Measurements from ENCODE around the gene SMAGP. TPM values are rescaled to one million over a fixed set of nuclear protein-coding genes. Genes with fewer than 3 reads are reported as not detected.
"Not testable (repeated sequence)": the region's sequence is repeated elsewhere in the genome, so short reads cannot be mapped to it uniquely, and the experiment has no call there.

The SMAGP gene
- total RNA-seq, 3 donors from 2014 or later, result 35.0 to 88.6 (median 85.6) TPM

DNA sequence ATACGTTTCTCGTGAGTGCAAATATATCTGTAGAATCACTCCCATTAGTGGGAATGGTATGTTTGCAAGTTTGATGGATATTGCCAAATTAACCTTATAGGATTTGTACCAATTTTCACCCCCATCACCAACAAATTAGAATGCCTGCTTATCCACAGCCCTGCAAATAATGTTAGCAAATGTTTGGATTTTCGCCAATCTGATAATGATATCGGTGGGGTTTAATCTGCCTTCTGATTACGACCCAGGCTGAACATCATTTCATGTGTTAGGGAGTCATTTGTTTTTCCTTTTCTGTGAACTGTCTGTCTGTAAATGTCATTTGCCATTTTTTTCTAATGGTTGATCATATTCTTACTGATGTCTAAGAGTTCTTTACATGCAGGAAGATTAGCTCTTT, 35.7 kb downstream of the SMAGP start:
- intact Hi-C loops (cut with DNase I, micrococcal nuclease), result no loop called here
- no peak for DNase-seq
- TF ChIP-seq, protein P1, sequence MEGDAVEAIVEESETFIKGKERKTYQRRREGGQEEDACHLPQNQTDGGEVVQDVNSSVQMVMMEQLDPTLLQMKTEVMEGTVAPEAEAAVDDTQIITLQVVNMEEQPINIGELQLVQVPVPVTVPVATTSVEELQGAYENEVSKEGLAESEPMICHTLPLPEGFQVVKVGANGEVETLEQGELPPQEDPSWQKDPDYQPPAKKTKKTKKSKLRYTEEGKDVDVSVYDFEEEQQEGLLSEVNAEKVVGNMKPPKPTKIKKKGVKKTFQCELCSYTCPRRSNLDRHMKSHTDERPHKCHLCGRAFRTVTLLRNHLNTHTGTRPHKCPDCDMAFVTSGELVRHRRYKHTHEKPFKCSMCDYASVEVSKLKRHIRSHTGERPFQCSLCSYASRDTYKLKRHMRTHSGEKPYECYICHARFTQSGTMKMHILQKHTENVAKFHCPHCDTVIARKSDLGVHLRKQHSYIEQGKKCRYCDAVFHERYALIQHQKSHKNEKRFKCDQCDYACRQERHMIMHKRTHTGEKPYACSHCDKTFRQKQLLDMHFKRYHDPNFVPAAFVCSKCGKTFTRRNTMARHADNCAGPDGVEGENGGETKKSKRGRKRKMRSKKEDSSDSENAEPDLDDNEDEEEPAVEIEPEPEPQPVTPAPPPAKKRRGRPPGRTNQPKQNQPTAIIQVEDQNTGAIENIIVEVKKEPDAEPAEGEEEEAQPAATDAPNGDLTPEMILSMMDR (IDR thresholded peaks at IDR 0.05), result no peak
- Histone ChIP-seq H3K4me3 (no peak overlapping the region), H3K4me1 (ENCODE audit: low read depth) (no peaks in the 10 kb centered on the region), H3K36me3 (ENCODE audit: low read depth) (no peaks in the 10 kb centered on the region), H3K9me3 (no peaks in the 10 kb centered on the region)
- ATAC-seq, result no peak

DNA sequence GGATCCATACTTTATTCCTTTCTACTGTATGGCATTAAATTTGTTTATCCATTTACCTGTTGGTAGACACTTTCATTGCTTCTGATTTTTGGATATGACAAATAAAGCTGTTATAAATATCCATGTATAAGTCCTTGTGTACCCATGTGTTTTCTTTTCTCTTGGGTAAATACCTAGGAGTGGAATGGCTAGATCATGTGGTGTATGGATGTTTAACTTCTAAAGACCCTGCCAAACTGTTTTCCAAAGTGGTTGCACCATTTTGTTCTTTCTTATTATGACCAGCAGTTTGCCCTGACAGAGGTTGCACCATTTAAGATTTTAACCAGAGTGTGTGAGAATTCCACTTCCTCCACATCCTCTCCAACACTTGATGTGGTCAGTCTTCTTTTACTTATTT, 37.6 kb downstream of the SMAGP start:
- intact Hi-C loops (cut with DNase I, micrococcal nuclease), result no loop called here
- Histone ChIP-seq H3K4me1 (ENCODE audit: low read depth) (no peaks in the 10 kb centered on the region), H3K4me3 (no peak overlapping the region), H3K9me3 (no peaks in the 10 kb centered on the region), H3K36me3 (ENCODE audit: low read depth) (no peaks in the 10 kb centered on the region)
- TF ChIP-seq, protein P1 (IDR thresholded peaks at IDR 0.05), result no peak
- no peak for DNase-seq
- ATAC-seq, result no peak

DNA sequence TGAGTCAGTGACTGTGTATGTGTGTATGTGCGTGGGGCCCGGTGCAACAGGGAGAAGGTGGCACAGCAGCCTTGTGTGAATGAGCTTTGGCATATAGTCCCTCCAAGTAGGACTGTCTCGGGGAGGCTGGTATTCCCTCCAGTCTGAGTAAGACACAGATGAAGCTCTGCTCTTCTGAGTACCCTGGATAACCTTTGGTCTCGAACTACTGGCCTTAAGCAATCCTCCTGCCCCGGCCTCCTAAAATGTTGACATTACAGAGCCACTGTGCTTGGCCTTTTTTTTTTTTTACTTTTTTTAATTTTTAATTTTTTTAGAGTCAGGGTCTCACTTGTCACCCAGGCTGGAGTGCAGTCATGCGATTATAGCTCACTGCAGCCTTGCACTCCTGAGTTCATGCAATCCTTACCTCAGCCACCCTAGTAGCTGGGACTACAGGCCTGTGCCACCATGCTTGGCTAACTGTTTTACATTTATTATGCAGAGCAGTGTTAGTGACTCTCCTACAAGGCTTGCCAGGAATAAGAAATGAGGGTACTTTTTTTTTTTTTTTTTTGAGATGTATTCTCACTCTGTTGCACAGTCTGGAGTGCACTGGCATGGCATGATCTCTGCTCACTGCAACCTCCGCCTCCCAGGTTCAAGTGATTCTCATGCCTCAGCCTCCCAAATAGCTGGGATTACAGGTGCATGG, 41.0 kb downstream of the SMAGP start:
- Histone ChIP-seq H3K9me3 (no peaks in the 10 kb centered on the region), H3K4me1 (ENCODE audit: low read depth) (no peaks in the 10 kb centered on the region), H3K4me3 (no peak overlapping the region), H3K36me3 (ENCODE audit: low read depth) (no peaks in the 10 kb centered on the region)
- intact Hi-C loops (cut with DNase I, micrococcal nuclease), result no loop called here
- no peak for ATAC-seq
- TF ChIP-seq, protein P1 (IDR thresholded peaks at IDR 0.05), result no peak
- no peak for DNase-seq

DNA sequence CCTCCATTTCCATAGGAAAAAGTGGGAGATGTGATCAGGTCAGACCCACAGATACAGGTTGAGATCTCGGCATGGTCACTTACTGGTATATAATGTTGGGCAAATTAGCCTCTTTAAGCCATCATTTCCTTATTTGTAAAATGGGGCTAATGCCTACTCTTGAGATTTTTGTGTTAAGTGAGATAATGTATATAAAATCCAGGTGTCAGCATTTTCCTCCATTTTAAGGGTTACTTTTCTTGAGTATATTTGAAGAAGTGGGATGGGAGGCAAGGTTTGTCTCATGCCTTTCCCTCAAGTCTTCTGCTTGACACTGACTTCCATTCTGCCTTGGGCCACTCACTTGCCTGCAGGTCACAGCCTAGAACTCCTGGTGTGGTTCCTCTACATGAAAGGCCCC, 42.3 kb downstream of the SMAGP start:
- Histone ChIP-seq H3K4me1 (ENCODE audit: low read depth) (no peaks in the 10 kb centered on the region), H3K4me3 (no peak overlapping the region), H3K36me3 (ENCODE audit: low read depth) (no peaks in the 10 kb centered on the region), H3K9me3 (no peaks in the 10 kb centered on the region)
- TF ChIP-seq, protein P1 (IDR thresholded peaks at IDR 0.05), result no peak
- DNase-seq (no peak), ATAC-seq (no peak)
- intact Hi-C loops (cut with DNase I, micrococcal nuclease), result no loop called here

DNA sequence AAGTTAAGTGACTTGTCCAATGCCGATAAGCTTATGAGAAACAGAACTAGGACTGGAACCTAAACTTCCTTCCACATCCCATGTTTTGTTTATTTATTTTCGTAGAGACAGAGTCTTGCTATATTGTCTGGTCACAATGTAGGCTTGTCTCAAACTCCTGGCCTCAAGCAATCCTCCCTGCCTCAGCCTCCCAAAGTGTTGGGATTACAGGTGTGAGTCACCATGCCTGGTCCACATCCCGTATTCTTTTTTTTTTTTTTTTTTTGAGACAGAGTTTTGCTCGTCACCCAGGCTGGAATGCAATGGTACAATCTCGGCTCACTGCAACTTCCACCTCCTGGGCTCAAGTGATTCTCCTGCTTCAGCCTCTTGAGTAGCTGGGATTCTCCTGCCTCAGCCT, 43.1 kb downstream of the SMAGP start:
- ATAC-seq; H3K36me3 ChIP-seq (ENCODE audit: low read depth); intact Hi-C loops (cut with DNase I, micrococcal nuclease); H3K4me3 ChIP-seq; H3K9me3 ChIP-seq; H3K4me1 ChIP-seq (ENCODE audit: low read depth); DNase-seq: not testable (repeated sequence)

DNA sequence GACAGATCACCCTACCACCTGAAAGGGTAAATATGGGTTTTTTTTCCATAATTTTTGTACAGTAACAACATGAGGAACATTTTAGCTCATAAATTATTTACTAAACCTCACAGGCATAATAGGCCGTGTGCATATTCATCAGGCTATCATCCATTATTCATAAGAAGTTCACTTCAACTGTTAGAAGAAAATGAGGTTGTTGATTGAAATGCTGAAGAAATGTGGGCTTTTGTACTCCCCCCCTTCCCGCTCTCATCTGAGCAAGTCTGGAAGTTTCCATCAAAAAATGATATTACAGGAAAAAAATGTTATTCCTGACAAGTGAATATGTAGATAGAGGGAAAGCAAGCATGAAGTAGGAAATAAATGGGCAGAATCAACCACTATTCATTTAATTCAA, 44.4 kb downstream of the SMAGP start:
- intact Hi-C loops (cut with DNase I, micrococcal nuclease), result no loop called here
- no peaks in the 10 kb centered on the region for H3K9me3 ChIP-seq
- DNase-seq (no peak), ATAC-seq (no peak)
- TF ChIP-seq, protein P1 (IDR thresholded peaks at IDR 0.05), result no peak
- H3K36me3 ChIP-seq (ENCODE audit: low read depth), result no peaks in the 10 kb centered on the region
- H3K4me1 ChIP-seq (ENCODE audit: low read depth), result no peaks in the 10 kb centered on the region
- H3K4me3 ChIP-seq, result no peak overlapping the region
